SHP77 treated with DMSO at 0.1 percent for 48 hours (cell line): ENCODE data around the gene C10orf143.
"Not testable (repeated sequence)": the region's sequence is repeated elsewhere in the genome, so short reads cannot be mapped to it uniquely, and the experiment has no call there.

Experiments
- DNase-seq: peaks from one replicate; lab custom pipeline; 2025; lab: John Stamatoyannopoulos, UW

C10orf143 gene

DNA sequence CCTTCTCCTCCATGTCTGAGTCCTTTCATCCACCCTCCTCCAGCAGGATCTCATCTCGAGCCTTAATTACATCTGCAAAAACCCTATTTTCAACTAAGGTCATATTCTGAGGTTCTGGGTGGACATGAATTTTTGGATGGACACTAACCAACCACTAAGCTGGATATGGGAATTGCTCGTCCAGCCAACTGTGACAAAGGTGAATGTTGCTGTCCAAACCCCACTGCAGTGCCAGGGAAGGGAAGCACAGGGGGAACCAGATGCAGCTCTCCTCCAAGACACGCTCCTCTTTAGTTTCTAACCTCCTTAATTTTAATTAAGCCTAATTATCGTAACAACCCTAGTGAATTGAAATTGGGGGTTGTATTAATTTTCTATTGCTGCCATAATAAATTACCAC, 81.4 kb downstream of the C10orf143 start:
- no peak for DNase-seq

DNA sequence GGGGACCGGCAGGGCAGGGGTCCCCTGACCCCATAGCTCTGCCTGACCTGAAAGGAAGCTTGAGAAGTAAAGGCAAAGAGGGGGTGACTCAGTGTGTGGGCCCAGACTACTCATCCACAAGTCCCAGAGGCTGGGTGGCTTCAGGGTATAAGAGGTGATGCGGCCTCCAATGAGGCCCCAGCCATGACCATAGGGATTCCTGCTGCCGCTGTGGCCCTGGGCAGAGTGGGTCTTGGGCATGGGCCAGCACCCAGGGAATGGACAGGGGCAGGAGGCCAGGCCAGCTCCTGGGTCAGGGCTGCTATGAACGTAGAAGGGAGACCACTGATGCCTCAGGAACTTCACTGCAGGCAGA, 82.2 kb downstream of the C10orf143 start:
- DNase-seq: no peak

DNA sequence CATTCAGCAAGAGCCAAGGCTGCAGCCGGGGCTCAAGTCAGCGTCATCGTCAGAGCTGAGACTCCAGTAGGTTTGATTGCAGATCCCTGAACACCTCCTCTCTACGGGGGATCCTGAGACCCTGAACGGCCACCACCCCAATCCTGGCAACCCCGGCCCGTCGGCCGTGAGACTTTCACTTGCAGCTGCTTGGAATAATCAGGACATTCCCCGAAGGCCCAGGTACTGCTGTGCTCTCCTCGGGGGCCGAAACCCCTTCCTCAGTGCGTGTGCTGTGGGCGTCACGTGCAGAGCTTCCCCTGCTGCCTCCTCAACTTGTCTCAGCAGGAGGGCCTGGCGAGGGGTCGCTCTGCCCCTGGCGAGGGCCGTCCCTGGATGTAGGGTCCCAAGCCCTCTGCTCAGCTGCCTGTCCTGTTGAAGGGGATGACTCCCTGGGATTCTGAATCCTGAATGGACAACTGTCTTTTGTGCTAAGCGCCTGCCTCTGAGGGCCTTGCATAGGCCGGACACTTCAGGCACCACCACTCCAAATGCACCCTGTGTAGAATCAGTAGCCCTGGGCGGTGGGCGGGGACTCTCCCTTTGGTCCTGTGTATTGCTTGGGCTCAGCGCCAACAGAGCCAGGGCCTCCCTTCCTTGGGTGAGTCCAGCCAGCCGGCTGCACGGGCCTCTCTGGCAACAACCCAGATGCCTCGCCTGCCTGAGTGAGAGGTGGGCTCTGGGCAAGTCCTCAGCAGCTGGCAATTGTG, 82.7 kb downstream of the C10orf143 start:
- DNase-seq: peak; percentile 30

DNA sequence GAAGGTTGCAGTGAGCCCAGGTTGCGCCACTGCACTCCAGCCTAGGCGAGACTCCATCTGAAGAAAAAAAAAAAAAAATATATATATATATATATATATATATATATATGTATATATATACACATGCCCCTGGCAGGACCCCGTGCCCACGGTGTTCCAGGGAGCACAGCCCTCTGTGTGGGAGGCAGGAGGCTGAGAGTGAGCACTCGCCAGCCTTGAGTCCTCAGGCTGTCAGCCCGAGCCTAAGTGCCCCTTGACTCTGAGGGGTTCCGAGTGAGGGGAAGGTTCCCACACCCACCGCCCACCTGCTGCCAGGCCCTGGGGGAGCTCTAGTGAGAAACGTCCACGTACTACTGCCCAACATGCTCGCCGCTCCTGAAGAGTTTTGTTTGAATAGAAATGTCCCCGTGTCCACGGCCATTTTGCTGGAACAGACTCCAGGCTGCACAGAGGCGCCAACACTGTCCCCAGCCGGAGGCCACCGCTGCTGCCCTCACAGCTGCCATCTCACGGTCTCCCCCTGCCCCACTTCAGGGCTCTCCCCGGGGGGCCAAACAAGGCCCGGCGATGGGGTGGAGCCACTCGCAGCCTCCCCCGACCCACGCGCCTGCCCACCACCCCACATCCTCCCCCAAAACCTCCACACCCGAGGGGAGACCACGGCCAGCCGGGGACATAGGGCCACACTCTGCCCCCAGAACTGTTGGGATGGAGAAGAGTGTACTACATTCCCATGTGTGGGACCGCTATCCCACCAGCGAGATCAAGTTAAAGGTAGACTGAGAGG, 83.8 kb downstream of the C10orf143 start:
- DNase-seq: no peak

DNA sequence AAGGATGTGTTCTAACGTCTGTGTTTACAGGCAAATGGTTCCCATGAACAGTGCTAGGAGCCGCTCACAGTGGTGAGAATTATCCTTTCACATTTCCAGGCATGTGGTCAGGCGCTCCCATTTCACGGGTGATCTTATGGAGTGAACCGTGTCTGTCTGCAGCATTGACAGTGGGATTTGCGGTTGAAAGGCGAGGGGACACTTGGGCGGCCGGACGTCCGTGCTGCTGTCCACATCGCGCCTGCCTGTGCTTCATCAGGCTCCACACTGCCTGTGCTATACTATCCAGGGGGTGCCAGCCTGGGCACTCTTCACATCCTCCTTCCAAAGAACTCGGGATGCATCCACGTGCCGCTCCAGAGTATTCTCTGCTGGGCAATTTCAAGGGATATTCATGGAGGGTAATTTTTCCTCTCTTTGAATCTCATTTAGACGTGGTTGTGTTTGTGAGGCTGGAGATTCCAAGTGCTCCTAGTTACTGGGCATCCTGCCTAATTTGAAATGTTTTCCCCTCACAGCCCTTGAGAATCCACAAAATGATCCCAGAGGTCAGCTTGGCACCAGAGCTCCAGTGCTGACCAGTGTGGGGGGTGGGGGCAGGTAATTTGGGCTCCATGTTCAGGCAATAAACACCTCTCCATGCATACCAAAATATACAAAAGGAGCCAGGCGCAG, 84.7 kb downstream of the C10orf143 start:
- no peak for DNase-seq

DNA sequence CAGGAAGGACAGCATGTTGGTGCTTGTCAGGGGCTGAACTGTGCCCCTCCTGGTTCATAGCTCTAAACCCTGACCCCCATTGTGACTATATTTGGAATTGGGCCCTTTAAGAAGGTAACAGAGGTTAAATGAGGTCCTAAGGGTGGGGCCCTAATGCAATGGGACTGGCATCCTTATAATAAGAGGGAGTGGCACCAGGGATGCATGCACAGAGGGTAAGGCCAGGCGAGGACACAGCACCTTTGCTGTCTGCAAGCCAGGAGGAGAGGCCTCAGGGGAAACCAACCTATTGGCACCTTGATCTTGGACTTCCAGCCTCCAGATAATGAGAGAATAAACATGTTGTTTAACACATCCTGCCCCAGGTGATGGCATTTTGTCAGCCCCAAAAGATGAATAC, 85.3 kb downstream of the C10orf143 start:
- DNase-seq: no peak

DNA sequence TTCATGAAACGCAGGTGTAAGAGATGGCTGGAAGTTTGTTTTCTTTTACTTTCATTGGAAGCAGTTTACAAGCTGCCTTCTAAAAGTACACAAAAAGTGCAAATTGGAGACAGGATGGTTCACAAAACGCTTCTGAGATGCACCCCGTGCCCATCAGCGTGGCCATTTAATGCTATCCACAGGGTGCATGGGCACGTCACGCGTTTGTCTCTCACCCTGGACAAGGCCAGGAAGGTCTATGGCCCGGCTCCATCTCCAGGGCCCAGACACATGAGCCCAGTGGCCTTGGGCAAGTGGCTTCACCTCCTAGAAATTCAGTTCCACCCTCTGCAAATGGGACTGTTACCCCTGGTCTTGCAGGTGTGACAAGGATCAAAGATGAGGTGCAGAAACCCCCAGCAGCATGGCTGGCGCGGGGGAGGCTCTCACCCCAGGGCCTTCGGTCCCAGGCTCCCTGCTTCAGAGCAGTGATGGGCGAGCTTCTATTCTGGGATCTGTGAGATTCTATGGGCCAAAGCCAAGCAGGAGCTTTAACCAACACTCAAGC, 85.8 kb downstream of the C10orf143 start:
- no peak for DNase-seq

DNA sequence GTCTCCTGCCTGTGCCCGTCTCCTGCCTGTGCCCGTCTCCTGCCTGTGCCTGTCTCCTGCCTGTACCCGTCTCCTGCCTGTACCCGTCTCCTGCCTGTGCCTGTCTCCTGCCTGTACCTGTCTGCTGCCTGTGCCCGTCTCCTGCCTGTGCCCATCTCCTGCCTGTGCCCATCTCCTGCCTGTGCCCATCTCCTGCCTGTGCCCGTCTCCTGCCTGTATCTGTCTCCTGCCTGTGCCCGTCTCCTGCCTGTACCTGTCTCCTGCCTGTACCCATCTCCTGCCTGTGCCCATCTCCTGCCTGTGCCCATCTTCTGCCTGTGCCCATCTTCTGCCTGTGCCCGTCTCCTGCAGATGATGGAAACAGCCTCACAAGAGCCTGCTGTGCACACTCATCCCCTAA, 86.3 kb downstream of the C10orf143 start:
- not testable (repeated sequence) for DNase-seq

DNA sequence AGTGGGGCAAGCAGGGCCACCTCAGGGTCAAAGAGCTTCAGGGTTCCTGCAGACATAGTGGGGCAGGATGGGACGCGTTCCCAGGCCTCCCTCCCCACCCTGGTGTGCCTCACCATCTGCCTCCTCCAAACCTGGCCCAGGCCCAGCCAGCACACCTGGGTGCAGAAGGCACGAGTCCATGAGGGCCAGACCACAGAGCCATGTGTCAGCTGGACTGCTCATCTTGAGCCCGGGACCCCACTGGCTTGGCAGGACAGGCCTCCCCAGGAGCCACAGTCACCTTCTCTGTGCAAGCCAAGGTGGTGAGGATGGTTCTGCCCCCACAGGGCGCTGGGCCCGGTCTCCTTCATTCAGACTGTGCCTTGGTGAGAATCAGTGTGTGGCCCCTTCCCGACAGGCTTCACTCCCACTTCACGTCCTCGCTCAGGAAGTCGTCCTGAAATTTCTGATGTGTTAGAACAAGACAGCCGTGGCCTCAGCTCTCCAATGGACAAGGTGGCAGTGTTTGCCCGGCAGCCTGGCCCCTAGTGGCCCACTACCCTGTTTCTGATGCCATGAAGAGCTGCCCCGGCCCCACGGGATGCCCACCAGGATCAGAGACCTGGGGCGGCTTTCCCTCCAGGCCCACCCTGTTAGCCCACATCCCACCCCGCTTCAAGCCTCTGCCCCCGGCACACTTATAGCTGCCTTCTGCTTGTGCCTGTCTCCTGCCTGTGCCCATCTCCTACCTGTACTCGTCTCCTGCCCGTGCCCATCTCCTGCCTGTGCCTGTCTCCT, 87.0 kb downstream of the C10orf143 start:
- DNase-seq: no peak

DNA sequence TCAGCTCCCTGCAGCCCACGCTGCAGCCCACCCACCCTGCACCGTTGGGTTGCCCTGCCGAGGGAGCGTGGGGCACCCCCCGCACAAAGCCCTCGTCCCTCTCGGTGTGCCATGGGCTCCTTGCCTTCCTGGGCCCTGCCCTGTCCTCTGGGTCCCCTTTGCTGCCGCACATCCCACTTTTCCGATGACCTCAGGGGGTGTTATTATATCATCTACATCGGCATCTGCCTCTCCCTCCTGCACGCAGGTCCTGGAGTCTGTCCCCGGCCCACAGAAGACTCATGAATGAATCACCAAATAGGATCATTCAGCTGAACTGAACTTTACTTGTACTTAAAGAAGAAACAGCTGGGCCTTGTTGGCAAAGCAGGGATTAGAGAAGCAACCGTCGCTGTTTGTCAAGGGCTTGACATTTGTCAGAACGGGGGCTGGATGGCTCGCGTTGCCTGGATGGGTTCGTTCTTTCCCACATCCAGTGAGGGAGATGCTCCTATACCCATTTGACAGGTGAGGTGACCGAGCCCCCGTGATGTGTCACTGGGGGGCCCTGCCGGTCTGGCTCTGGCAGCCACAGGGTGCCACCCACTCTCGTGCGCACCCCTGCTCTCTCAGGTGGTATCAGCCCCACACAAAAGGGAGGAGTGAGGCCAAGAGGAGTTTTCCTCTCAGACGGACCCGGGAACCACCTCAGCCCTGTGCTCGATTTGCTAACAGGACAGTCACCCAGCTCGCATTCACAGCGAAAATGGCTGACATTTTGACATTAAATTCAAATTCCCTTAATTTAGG, 87.9 kb downstream of the C10orf143 start:
- no peak for DNase-seq

DNA sequence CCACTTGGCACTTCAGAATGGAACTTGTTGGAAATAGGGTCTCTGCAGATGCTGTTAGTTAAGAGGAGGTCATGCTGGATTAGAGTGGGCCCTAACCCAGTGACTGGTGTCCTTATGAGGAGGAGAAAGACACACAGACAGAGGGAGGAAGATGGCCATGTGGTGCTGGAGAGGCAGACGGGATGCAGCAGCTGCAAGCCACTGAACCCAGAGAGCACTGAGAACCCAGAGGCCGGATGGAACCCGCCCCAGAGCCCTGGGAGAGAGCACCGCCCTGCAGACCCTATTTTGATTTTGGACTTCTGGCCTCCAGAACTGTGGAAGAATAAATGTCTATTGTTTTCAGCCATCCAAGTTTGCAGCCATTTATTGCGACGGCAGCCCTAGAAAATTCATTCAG, 88.5 kb downstream of the C10orf143 start:
- DNase-seq: no peak

DNA sequence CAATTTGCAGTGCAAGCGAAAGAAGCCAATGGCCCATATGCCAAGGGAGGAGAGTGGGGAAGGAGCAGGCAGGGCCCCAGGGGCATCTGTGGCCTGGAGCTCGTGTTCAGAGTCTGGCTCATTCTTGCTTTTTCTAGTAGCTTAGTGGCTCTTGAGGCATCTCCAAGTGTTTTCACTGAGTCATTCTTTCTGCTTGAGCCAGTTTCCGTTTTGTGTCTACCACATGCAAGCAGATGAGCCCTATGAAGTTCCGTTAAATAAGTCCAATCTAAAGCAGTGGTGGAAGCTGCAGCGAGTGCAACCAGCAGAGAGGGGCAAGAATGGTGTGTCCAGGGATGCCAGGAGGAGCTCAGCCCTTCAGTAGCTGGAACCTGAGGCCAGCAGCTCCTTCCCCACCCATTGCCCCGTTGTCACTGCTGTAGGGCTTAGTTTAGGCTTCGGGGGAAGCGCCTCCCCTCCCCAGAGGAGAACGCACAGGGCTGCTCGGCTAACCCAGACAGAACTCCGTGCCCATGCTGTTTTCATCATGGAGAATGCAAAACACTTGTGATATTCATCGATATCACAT, 89.2 kb downstream of the C10orf143 start:
- DNase-seq: no peak

DNA sequence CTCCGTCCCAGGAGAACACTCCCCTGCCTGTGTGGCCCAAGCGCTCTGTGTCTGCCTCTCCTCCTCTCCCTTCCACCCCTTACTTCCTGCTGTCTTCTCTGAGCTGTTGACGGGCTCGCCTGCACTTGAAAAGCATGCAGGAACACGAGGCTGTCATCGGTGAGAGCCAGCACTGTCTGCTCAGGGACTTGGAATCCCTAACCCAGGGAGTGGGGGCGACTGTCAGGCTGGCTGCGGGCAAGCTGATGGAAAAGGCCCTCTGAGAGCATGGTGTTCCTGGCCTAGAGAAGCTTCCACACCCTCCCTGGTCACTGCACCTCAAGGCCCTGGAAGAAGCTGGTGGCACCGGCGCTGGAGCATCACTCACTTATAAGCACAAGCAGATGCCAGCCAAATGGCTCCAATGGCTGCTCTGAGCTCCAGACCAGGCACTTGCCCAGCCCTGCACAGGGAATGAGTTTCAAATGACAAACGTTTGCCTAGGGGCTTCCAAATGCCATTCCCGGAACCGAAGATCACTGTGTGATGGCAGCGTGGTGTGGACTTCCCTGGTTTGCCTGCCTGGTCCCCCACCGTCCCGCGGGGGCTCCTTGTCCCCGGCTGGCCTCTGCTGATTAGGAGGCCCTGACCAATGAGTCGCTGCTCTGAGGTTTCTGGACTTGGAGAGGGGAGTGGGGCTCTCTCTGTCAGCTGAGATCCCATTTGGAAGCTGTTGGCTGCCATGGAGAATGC, 89.8 kb downstream of the C10orf143 start:
- no peak for DNase-seq

DNA sequence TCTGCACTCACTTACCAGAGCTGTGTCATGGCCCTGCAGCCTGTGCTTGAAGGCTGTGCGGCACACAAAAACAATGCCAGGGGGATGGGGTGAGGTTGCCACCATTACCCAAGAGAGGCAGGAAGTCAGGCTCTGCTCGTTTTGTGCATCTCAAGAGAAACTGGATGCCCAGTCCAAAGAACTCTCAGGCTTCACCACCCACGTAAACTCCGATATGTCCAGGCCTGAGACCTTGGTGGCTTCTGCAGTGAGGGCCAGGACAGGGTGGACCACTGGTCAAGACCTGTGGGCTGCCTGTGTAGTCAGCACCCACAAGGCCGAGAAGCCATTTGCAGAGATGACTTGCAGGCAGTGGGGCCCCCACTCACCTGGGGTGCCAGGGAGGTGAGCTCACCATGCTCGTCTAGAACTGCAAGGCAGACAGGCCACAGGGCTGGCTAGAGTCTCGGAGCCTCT, 91.9 kb downstream of the C10orf143 start:
- no peak for DNase-seq

DNA sequence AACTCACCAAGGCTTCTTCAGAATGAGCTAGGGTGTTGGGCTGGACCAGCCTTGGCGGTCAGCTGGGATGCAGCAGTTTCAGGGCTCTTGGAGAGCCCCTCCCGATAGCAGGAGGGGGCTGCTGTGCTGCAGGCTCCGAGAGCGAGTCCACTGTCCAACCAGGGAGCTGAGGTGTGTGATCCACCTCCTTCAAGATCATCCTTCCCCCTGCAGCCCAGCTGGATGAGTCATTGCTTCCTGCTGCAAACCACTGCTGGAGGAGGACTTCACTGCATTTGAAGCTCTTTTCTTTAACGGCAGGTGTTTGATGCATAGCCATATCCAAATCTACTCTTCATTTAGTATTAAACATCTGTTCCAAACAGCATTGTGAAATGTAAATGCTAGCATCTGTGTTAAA, 92.4 kb downstream of the C10orf143 start:
- no peak for DNase-seq

DNA sequence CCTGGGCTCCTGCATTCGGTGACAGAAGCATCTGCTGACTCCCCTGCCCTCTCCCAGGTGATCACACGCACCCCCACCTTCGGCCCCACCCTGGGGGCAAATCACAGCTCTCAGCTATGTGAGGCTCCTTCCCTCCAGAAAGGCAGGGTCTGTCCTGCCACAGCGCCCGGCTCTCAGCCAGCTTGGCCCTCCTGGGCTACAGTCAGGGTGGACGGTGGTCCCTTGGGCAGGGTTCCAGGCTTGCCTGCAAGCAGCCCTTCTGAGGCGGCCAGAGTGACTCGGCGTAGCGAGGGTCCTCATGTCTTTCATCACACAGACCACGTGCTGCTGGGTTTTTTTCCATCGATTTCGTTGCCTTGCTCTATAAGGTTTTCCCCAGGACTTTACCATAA, 93.0 kb downstream of the C10orf143 start:
- DNase-seq: no peak

DNA sequence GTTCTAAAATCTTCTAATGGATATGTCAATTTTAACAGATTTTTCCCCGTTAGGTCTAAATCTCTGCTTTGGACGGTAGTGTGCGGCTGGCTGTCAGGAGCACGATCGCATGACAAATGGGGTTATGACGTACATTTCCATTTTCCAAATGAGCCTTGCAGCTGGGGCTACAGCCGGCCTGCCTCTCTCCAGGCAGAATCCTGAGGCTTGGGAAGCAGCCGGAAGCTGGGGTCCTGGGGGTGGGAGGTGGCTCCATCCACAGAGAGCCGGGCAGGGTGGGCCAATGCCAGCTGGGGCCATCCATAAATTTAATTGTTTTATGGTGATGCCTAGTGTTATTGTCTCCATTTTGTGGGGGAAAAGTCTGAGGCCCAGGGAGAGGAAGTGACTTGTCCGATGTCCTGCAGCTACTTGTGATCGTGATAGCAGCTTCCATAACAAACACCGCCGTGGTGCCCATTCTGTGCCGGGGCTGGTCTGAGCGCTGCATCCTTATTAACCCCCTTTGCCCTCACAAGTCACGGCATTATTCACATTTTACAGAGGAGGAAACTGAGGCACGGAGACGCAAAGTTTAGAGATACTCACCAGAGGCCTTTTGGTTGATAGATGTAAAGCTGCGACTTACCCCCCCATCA, 93.5 kb downstream of the C10orf143 start:
- no peak for DNase-seq

DNA sequence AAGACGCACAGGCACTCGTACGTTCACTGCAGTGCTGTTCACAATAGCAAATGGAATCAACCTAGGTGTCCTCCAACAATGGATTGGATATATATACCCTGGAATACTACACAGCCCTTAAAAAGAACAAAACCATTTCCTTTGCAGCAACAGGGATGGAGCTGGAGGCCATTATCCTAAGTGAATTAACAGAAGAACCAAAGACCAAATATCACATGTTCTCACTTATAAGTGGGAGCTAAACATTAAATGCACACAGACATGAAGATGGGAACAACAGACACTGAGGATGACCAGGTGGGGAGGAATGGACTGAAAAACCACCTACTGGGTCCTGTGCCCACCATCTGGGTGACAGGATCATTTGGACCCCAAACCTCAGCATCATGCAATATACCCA, 94.5 kb downstream of the C10orf143 start:
- no peak for DNase-seq

DNA sequence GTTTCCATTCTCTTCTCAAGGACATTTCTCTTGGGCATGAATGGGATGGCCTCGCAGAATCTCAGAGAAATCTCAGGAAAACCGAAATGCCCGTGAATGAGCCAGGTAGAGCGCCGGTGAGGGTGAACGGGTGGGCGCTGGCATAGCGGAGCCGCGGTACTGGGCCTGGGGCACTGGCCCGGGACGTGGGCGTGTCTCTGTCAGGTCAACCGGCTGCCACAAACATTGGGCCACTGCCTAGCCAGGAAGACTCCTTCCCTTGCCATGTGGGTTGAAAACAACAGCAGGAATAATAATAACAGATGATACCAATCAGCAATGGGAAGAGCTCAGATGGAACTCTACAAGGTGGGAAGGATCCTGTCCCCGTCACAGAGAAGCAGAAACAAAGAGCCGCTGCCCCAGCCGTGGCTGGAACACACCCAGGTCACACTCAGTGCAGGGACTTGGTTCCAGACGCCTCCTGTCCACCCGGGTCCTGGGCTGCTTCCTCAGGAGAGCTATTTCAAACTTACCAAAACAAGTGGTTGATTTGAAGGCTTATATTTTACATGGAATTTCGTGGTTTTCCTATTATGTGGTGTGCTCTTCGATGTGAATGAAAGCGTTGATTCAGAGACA, 95.4 kb downstream of the C10orf143 start:
- no peak for DNase-seq
